Adipose tissue (tissue), 3 donors: ENCODE data around the gene ABI3BP. TPM values are rescaled to one million over a fixed set of nuclear protein-coding genes. Genes with fewer than 3 reads are reported as not detected.

Experiments
- H3K27ac ChIP-seq: one replicate; pipeline ENCODE4 v1.5.1; 2013; ENCODE audit warnings: low read depth, low read length
- WGBS, 3 donors: extraction: QIAGEN DNeasy Blood & Tissue Kit; methylation state at CpG; one replicate each; pipeline ENCODE4 v1.1.7; 2013; 5-methylcytosine and 5-hydroxymethylcytosine counted together
- polyA plus RNA-seq, 3 donors: library from polyadenylated mRNA; stranded (reverse); fragments of 200-250 nt; gene quantifications; one replicate each; pipeline ENCODE4 v1.2.3, GENCODE V29; 2013
- donor health status: healthy with polysubstance abuse.
- donor health status: Bipolar disorder and iron deficiency.
- donor health status: healthy.

Gene ABI3BP
- polyA plus RNA-seq, 3 donors = 2.4 to 16.4 (median 16.1) TPM

DNA sequence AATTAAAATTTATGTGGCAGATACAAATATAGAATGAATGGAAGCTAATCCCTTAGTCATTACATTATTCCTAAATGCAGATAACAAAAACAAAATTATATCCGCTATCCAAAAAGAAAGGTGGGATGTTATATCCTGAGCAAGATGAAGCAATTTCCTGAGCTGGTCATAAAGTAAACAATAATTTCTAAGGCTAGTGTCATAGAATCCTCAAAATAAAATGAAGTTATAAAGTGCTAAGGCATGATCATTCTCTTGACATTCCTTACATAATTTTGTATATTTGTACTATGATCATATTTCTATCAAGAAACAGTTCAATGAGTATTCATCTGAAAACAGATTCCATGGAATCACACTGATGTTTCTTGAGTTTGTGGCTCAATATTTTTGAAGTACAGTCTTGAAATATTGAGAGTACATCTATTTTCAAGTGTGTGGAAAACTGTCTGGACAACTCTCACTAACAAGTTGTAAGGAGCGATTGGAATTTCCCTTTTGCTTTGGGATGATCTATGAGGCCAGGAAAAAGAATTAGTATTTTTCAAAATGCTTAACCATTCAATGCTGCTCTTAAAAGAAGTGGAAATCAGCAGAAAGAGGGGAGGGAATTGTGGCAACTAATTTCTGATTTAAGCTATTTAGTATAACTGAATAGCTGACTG is 92.4 kb downstream of the ABI3BP start:
- H3K27ac ChIP-seq = no peak overlapping the region
- WGBS, 3 donors = 78 to 91% (median 85%) methylated on average over 2 of the region's 2 CpGs

DNA sequence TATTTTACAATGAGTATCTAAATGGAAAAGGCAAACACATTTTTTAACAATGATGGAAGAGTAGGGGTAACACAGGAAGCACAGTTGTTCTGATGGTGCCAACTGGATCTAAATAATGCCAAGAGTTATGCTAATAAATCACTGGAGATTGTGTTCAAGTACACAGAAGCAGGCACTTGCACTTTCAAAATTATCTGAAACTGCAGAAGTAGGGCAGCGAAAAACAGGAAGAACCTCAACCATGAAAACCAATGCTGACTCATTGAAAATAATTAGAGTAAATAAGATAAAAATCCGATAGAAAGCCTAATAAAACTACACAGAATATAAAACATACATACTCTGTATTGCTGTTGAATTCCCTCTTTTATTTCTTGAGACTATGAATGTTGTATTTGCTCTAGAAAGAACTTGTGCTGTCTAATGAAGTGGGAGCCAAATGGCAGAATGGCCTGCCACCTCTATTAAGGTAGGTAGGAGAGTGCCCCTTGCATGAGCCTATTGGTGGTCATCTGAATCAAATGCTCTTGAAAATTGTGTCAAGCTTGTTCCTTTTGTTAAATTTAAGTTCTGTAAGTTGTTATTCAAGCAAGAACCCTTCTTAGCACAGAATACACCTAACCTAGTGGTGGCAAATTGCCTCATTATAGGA is 93.7 kb downstream of the ABI3BP start:
- 20 to 26% (median 25%) methylated on average over 2 of the region's 2 CpGs for WGBS, 3 donors

DNA sequence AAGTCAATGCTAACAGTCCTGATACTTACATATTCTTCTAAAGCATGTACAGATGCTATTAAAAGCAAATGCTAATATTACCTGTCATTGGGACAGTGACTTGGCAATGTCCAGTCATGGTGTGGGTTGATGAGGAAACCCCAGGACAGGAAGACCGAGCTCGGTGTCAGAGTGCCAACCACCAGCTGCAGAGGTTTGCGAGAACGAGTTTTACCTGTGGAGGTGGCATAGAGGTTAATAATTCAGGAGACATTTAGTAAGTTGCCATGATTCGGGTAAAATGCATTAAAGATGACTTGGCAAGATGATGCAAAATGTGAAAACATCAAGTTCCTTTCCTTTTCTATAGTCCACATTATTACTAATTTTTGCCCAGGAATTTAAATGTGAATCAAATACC is 94.5 kb downstream of the ABI3BP start:
- WGBS, 3 donors = 49 to 68% (median 64%) methylated on average over 5 of the region's 5 CpGs
- H3K27ac ChIP-seq = no peak overlapping the region

More for the DNA sequence above, 93.7 kb downstream of the ABI3BP start:
- H3K27ac ChIP-seq = no peak overlapping the region

DNA sequence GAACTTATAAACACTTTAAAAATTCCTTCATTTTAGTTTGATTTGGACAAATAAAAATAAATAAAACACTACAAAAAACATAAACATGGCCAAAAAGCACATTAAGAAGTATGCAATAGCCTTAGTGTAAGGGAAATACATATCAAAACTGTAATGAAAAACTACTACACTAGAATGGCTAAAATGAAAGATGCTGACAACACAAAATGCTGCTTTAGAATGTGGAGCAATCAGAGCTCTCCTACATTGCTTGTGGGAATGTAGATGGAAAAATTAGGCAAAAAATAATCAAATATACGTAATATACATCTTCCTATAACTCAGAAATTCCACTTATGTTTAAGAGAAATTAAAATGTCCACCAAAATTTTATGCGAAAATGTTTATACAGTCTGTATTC is 96.2 kb downstream of the ABI3BP start:
- WGBS, 3 donors = 49 to 79% (median 73%) methylated on average over 2 of the region's 2 CpGs
- H3K27ac ChIP-seq = no peak overlapping the region

DNA sequence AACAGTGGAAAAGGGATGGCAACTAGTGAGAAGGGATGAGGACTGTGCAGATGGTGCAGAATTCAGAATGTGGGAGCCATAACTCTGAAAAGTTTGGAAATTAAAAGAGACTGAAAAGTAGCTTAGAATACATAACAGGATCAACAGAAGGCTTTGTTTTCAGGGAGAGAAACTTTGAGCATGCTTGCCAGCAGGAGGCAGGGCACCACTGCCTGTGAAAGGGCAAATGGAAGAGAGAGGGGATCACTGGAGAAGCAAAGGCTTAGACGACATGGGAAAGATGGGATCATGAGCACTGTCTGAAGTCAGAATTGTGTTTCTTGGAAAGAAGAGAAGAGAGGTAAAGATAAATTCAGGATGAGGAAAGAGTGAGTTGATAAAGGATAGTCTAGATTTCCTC is 99.6 kb downstream of the ABI3BP start:
- H3K27ac ChIP-seq = no peak overlapping the region
- 4 to 41% (median 32%) methylated on average over 1 of the region's 1 CpG for WGBS, 3 donors

DNA sequence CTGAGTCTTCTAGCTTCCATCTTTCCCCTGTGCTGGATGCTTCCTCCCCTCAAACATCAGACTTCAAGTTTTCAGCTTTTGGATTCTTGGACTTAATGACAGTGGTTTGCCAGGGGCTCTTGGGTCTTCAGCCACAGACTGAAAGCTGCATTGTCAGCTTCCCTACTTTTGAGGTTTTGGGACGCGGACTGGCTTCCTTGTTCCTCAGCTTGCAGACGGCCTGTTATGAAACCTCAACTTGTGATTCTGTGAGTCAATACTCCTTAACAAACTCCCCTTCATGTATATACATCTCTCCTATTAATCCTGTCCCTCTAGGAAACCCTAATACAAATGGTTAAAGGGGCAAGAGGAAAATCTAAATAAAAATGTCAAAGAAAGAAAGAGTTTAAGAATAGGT is 100.1 kb downstream of the ABI3BP start:
- H3K27ac ChIP-seq = no peak overlapping the region
- 50 to 91% (median 61%) methylated on average over 3 of the region's 3 CpGs for whole genome bisulfite sequencing, 3 donors

DNA sequence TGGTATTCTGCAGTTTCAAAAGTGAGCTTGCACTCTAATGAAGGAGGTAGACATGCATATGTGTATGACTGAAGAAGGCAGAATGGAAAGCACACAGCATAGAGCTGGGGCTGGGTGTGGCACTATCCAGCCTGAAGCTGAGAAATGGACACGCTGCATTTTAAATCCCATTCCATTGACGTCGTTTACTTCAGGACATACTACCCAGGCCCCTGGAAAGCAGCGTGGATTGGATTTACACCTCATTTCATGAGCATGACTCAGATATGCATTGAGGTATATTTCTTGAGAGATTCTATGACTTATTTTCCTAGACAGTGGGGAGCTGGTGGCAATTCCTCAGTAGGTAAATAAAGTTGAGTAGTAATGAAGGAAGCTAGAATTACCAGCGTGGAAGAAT is 101.4 kb downstream of the ABI3BP start:
- H3K27ac ChIP-seq = no peak overlapping the region
- 72 to 82% (median 75%) methylated on average over 5 of the region's 5 CpGs for WGBS, 3 donors

DNA sequence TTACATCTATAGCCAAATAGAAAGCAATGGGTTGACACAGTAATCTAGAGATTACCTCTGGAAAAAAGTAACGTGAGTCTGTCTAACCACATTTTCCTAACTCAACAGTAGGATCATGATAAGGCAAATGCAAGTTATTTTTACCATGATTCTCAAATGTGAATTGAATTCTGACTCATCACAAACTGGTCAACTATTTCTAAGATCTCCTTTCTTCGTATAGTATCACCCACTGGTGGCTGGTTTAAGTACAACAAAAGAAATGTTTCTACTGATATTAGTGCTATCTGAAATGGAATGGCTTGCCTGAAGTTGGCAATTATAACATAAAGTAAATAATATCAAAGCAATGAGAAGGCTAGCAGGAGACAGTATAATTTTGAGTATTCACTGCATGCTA is 102.2 kb downstream of the ABI3BP start:
- WGBS, 3 donors = 34 to 62% (median 60%) methylated on average over 2 of the region's 2 CpGs
- no peak overlapping the region for H3K27ac ChIP-seq

DNA sequence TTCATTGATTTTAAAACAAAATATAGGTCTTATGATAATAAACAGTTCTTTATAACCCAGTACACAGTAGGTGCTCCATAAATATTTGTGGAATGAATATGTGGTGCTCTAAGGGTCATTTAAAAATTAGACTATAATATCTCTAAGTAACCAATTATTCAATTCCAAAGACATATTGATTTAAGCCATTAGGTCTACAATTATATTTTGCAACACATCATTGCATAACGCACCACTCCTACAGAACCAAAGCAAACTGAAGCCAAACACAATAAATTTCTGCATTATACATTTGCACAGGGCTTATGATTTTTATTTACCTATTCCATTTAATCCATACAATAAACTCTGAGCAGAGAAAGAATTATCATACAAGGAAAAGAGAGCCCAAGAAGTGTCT is 104.3 kb downstream of the ABI3BP start:
- WGBS, 3 donors = 75 to 88% (median 80%) methylated on average over 1 of the region's 1 CpG
- no peak overlapping the region for H3K27ac ChIP-seq

DNA sequence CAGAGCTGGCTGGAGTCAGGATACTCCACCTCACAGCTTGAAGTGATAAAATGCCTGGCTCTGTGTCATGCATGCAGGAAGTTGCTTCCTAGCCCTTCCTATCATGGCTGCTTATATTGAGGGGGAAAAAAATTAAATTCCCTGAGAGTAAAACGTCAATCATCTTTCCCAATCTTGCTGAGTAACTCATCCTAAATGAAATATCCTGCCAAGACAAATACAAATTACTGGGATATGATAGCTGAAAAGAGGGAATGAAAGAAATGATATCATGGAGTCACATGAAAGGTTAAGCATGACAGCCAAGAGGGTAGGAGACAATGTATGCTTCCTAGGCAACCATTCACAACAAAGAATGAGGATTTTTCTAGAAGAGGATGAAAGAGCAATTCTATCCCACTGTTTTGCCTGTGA is 110.6 kb downstream of the ABI3BP start:
- 33 to 67% (median 40%) methylated on average over 1 of the region's 1 CpG for WGBS, 3 donors

DNA sequence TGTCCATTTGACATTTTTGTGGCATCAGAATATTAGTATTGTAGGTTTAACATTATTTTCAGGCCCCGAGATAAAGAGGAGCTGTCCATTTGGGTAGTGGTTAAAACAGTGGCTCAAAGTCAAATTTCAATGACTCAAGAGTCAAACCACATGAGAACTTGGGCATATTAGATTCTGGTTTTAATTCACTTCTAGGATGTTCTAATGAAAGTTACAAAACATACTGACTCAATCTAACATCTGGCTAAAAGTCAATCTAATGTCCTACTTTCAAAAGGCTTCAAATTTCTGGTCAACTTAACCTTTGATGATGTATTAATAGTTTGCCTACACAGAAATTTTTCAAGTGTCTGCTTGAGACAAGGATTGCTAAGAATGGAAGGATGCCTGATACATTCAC is 112.4 kb downstream of the ABI3BP start:
- 61 to 88% (median 65%) methylated on average over 1 of the region's 1 CpG for WGBS, 3 donors
- H3K27ac ChIP-seq = no peak overlapping the region

More for the DNA sequence above, 110.6 kb downstream of the ABI3BP start:
- no peak overlapping the region for H3K27ac ChIP-seq

DNA sequence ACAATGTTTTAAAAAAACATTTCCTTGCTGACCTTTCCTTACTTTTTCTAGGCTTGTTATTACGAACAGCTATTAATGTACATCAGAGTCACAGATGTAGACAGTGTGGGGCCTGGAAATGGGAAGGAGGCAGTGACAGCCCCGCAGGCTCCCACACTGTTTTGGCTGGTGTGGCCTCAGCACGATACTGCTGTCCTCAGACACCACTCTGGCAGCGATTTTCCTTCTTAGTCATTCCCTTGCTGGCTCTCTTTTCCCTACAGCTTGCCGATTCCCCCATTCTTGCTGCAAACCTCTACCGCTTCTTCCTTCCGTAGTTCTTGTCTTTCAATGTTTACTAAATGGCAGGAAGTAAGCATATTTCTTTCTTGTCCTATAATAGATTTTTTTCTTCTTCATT is 113.1 kb downstream of the ABI3BP start:
- 50 to 73% (median 52%) methylated on average over 7 of the region's 7 CpGs for WGBS, 3 donors
- no peak overlapping the region for H3K27ac ChIP-seq

DNA sequence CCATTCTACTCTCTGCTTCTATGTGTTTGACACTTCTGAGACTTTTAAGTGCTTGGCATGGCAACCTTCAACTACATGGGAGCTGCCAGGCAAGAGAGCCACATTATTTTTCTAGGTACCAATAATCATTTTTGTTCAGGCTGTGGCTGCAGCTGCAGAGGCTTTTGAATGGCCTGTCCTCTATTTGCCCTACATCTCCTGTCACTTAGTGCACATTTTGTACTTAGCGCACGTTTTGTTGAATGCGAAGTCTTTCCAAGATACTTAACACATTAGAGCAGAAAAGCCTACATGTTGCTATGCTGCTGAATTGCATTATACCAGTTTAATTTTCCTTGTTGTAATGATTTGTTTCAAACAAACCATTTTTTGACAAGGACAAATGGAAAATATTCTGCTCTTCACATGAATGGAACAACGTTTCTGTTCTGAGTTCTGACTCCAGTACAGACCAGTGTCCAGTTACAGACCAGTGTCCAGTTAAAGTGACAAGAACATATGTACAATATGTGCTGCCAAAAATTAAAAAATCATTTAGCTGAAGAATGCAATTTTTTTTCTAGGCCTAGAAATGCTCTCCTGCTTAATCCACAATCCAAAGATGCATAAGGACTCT is 113.9 kb downstream of the ABI3BP start:
- 60 to 87% (median 62%) methylated on average over 4 of the region's 4 CpGs for WGBS, 3 donors

DNA sequence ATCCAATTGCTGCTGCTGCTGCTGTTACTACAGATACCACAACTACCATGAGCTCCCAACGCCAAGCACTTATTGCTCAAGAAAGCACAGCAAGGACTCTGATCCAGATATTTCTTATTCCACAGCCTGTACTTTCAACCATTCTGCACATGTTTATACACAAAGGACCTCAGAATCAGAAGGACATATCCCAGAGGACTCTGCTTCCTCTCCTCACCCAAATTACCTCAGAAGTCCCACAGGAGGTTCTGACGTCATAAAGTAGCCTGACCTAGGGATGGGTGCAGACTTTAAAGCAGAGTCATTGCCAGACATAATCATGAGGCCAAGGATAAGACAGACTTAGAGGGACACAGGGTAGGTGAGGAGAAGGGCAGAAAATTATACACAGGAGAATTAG is 115.9 kb downstream of the ABI3BP start:
- WGBS, 3 donors = 65 to 88% (median 67%) methylated on average over 2 of the region's 2 CpGs
- no peak overlapping the region for H3K27ac ChIP-seq

More for the DNA sequence above, 113.9 kb downstream of the ABI3BP start:
- H3K27ac ChIP-seq = no peak overlapping the region

DNA sequence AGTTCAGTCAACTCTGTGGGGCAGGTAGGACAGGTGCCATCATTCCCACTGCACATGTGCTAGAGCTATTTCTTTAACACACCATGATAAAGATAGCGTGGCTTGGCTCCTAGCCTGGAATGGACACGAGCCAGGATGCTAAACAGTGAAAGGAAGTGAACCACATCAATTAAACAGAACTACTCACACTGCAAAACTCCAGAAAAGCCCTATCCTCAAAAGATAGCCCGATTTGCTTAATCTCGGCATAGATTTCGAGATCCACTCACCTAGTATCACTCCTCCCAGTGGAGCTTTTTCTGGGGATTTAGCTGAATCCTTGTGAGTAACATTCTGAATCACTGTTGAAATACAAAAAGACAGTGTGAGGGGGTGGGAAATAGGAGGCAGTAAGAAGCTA is 118.0 kb downstream of the ABI3BP start:
- H3K27ac ChIP-seq = no peak overlapping the region
- WGBS, 3 donors = 5 to 6% (median 5%) methylated on average over 5 of the region's 5 CpGs

DNA sequence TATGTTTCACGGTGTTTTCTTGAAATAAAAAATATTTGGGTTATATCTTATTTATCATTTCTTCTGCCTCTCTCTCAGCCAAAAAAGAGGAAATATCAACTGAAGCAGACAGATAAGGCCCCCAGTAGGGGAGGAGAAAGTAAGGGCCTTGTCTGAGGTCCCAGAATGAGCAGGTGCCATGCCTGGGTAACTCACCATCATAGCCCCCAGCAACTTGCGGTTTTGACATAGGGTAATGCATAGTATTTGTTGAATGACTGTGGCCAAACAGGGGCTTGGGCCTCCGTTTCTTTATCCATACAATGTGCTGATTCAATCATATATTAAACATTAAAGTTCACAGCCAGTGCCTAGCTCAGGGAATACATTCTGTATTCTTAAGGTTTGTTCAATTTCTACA is 119.6 kb downstream of the ABI3BP start:
- H3K27ac ChIP-seq = no peak overlapping the region
- 61 to 91% (median 80%) methylated on average over 3 of the region's 3 CpGs for WGBS, 3 donors

DNA sequence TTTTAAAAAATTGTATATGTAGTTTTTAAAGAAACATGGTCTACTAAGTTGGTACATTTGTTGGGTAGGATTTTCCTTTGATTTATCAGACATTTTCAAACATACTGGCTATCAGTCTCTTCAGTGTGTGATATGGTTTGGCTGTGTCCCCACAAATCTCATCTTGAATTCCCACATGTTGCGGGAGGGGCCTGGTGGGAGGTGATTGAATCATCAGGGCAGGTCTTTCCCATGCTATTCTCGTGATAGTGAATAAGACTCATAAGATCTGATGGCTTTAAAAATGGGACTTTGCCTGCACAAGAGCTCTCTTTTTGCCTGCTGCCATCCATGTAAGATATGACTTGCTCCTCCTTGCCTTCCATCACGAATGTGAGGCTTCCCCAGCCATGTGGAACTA is 121.9 kb downstream of the ABI3BP start:
- whole genome bisulfite sequencing, 3 donors = 62 to 74% (median 67%) methylated on average over 3 of the region's 3 CpGs
- H3K27ac ChIP-seq = no peak overlapping the region

DNA sequence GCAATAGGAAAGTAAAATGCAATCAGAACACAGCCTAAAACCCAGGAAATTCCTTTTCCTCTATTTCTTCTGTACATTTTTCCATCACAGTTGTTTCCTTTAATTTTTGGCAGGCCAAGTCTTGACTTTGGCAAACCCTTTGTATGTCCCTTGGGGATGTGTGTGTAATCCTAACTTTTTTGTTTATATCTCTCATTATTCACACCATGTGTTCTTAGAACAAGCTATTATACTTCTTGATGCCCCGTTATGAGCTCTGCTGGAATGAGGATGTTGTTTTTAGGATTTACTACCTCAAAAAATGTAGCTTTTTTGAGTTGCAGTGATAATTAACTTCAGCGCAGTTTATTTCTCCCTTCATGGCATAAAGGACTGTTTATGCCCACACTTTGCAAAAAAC is 123.4 kb downstream of the ABI3BP start:
- WGBS, 3 donors = 45 to 68% (median 52%) methylated on average over 2 of the region's 2 CpGs
- H3K27ac ChIP-seq = no peak overlapping the region

DNA sequence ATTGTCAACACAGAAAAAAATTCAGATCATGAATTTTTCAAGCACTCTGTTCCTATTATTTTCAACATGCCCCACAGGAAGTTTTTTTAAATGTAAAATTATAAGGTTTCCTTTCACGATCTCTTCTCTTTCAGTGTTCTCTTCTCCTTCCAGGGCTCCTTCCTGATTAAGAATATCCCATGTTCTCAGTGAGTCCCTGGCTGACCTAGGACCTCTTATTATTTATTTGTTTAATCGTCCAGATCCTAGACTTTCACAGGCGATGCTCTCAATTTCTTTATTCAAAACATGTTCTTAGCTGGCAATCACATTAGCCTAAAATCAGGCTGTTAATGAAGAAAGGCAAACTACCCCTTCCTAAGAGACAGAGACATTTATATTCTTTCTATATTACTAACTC is 124.3 kb downstream of the ABI3BP start:
- H3K27ac ChIP-seq = no peak overlapping the region
- WGBS, 3 donors = 51 to 74% (median 62%) methylated on average over 3 of the region's 3 CpGs

DNA sequence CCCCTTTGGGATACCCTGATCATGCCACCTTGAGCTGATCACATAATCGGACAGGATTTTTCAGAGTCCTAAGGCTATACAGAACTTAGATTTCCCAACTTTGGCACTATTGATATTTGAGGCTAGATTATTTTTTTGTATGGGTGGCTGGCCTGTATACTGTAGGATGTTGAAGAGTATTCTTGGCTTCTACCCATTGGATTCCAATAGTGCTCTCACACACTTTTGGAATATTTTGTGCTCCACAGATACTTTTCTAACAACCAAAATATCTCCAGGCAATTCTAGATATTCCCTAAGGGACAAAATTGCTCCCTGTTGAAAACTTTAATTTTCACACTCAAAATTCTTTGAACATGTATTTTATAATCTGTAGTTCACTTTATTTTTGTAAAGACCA is 125.1 kb downstream of the ABI3BP start:
- WGBS, 3 donors = 94 to 100% (median 94%) methylated on average over 1 of the region's 1 CpG

More for the DNA sequence above, 125.1 kb downstream of the ABI3BP start:
- H3K27ac ChIP-seq = no peak overlapping the region
